GM12873 (cell line): ENCODE data around the gene SYCP2.

Experiments used
- TF ChIP-seq, protein P1 (sequence below): IDR thresholded peaks from 2 replicates; pipeline ENCODE4 v1.5.1; 2012; ENCODE audit warnings: low read depth, mild to moderate bottlenecking, moderate library complexity, low read length, control low read depth; ENCODE audit not compliant: insufficient read depth; ENCODE audit errors: missing control alignments

SYCP2 gene

DNA sequence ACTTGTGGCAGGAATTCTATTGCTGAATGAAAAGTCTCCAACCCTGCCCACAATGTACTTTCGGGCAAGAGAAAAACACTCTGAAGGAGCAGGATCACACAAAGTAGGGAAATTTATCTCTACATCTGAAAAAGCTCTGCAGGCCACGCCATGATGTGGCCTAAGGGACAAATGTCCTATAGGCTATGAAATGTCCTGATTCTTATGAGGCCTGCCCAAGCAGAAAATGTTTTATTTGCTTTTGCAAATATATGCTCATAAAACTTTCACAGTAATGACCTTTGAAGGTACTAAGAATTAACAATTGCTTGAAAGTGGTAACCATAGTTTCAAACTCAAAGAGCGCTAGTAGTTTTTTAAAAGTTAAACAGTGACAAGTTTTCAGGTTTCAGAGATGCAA, 31.0 kb downstream of the SYCP2 start:
- TF ChIP-seq, protein P1, sequence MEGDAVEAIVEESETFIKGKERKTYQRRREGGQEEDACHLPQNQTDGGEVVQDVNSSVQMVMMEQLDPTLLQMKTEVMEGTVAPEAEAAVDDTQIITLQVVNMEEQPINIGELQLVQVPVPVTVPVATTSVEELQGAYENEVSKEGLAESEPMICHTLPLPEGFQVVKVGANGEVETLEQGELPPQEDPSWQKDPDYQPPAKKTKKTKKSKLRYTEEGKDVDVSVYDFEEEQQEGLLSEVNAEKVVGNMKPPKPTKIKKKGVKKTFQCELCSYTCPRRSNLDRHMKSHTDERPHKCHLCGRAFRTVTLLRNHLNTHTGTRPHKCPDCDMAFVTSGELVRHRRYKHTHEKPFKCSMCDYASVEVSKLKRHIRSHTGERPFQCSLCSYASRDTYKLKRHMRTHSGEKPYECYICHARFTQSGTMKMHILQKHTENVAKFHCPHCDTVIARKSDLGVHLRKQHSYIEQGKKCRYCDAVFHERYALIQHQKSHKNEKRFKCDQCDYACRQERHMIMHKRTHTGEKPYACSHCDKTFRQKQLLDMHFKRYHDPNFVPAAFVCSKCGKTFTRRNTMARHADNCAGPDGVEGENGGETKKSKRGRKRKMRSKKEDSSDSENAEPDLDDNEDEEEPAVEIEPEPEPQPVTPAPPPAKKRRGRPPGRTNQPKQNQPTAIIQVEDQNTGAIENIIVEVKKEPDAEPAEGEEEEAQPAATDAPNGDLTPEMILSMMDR = no peak

- TF ChIP-seq, protein P1 = no peak
These were observed 37.5 kb downstream of the SYCP2 start for GRCh38 chr20:59895908-59896307.

GRCh38 chr20:59891581-59891980, 41.9 kb downstream of the SYCP2 start:
- TF ChIP-seq, protein P1 = no peak

DNA sequence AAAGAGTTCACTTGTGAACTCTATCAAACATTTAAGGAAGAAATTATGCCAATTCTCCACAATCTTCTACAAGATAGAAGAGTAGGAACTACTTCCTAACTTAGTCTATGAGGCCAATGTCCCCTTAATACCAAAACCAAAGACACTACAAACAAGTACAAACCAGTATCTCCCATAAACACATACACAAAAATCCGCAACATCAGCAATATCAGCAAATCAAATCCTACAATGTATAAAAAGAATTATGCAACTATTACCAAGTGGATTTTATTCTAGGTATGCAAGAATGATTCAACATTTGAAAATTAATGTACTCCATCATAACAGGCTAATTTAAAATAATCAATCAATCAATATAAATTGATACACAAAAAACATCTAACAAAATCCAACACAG, 45.4 kb downstream of the SYCP2 start:
- TF ChIP-seq, protein P1 = no peak

DNA sequence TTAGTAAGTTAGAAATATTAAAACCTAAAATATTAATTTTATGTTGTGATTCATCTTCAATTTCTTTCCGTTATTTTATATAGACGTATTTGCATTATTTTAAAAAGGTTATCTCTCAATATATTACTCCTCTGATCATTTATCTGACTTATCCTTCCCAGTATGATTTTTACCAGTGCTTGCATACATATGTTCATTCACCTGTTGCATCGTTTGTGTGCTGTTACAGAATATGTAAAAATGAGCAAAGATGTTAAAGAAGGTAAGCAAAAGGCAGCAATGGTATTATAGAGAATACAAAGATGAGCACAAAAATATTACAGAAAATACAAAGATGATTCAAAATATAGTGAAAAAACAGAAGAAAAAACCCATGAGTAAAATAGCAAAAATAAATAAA, 48.9 kb downstream of the SYCP2 start:
- TF ChIP-seq, protein P1 = no peak

DNA sequence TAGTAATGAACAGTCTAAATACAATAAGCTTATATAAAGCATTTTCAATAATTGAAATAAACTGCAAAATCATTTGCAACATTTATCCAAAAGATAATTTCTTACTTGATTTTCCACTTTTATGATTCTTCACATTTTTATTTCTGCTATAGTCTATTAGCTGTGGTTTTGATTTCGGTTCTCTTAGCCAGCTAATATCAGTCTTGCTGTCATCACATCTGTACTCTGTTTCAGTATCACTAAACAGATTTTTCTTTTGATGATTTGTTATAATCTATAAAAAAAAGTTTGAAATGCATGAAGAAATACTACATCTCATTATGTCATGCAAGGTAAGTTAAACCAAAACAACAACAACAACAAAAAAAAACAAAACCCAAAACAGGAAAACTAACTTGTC, 53.2 kb downstream of the SYCP2 start:
- TF ChIP-seq, protein P1 = no peak

DNA sequence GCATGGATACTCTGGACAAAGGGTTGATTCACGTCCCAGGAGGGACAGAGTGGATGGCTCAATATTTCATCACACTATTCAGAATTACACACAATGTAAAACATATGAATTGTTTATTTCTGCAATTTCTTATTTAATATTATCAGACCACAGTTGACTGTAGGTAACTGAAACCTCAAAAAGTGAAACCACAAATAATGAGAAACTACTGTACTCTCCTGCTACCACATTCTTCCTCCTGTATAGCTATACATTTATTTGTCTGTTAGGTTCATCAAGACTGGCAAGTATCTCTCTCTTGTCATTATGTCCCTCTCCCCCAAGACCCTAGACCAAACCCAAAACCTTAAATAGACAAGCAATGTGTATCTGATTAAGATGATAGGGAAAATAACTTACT, 60.0 kb downstream of the SYCP2 start:
- TF ChIP-seq, protein P1 = no peak
